MM.1S (cell line): ENCODE results near the gene ITPR1.

Source experiments
- DNase-seq: peaks from one replicate; pipeline ENCODE4 v3.0.0-alpha.2; 2015
- H2AFZ ChIP-seq: fragments of 300-600 bp; sonication (generic); 2 replicates; pipeline ENCODE4 v1.6.0; 2016; ENCODE audit warnings: antibody characterized with exemption, low read length
- H3F3A ChIP-seq: fragments of 300-600 bp; sonication (generic); 2 replicates; pipeline ENCODE4 v1.6.1; 2016; ENCODE audit warnings: mild to moderate bottlenecking, antibody characterized with exemption, low read length, moderate library complexity, mixed read lengths; ENCODE audit not compliant: insufficient read depth
- H3K27ac ChIP-seq: fragments of 300-600 bp; sonication (generic); 2 replicates; pipeline ENCODE4 v1.5.1; 2016; ENCODE audit warnings: mild to moderate bottlenecking, low read length
- H3K27me3 ChIP-seq: fragments of 300-600 bp; sonication (generic); replicated peaks from 2 replicates; pipeline ENCODE4 v1.6.0; 2016; ENCODE audit warnings: low read length; ENCODE audit not compliant: insufficient read depth
- H3K36me3 ChIP-seq: fragments of 300-600 bp; sonication (generic); replicated peaks from 2 replicates; pipeline ENCODE4 v1.6.1; 2016; ENCODE audit warnings: mild to moderate bottlenecking, low read length, mixed read lengths; ENCODE audit not compliant: insufficient read depth
- H3K4me1 ChIP-seq: fragments of 300-600 bp; sonication (generic); 2 replicates; pipeline ENCODE4 v1.6.1; 2016; ENCODE audit warnings: low read length, mixed read lengths
- H3K4me2 ChIP-seq: fragments of 300-600 bp; sonication (generic); 2 replicates; pipeline ENCODE4 v1.6.0; 2016; ENCODE audit warnings: low read depth, low read length
- H3K4me3 ChIP-seq: fragments of 300-600 bp; sonication (generic); 2 replicates; pipeline ENCODE4 v1.5.1; 2016; ENCODE audit warnings: low read length, mixed read lengths
- H3K79me2 ChIP-seq: fragments of 300-600 bp; sonication (generic); 2 replicates; pipeline ENCODE4 v1.6.1; 2016; ENCODE audit warnings: mixed run types, low read length, mixed read lengths
- H3K9ac ChIP-seq: fragments of 300-600 bp; sonication (generic); 2 replicates; pipeline ENCODE4 v1.6.1; 2016; ENCODE audit warnings: low read length, mixed read lengths
- H3K9me2 ChIP-seq: fragments of 300-600 bp; sonication (generic); replicated peaks from 2 replicates; pipeline ENCODE4 v1.6.1; 2016; ENCODE audit warnings: mild to moderate bottlenecking, low read length, mixed read lengths; ENCODE audit not compliant: insufficient read depth
- H3K9me3 ChIP-seq: fragments of 300-600 bp; sonication (generic); replicated peaks from 2 replicates; pipeline ENCODE4 v1.6.1; 2016; ENCODE audit warnings: mild to moderate bottlenecking, low read length, mixed read lengths; ENCODE audit not compliant: insufficient read depth
- H4K20me1 ChIP-seq: fragments of 300-600 bp; sonication (generic); 2 replicates; pipeline ENCODE4 v1.6.1; 2016; ENCODE audit warnings: mild to moderate bottlenecking, low read length, moderate library complexity, mixed read lengths; ENCODE audit not compliant: insufficient read depth
- CTCF ChIP-seq: fragments of 300-600 bp; sonication (generic); IDR thresholded peaks from 2 replicates; pipeline ENCODE4 v1.5.1; 2016; ENCODE audit warnings: antibody characterized with exemption, low read length, mixed read lengths
- EZH2 ChIP-seq: fragments of 300-600 bp; sonication (generic); optimal IDR thresholded peaks from 2 replicates; pipeline ENCODE3; 2017; ENCODE audit warnings: low read depth, mild to moderate bottlenecking, antibody characterized with exemption, low read length, mixed read lengths
- EZH2phosphoT487 ChIP-seq: fragments of 300-600 bp; sonication (generic); IDR thresholded peaks from 2 replicates; pipeline ENCODE4 v1.6.1; 2018; ENCODE audit warnings: antibody characterized with exemption, low read length

The ITPR1 gene

GRCh38 chr3:4776980-4777581 lies 283.9 kb downstream of the ITPR1 start:
- Histone ChIP-seq H3K9me2 (no peaks in the 10 kb centered on the region), H3K9me3 (no peaks in the 10 kb centered on the region), H3K4me3 (no peak overlapping the region), H4K20me1 (no peaks in the 10 kb centered on the region), H3K4me1 (no peaks in the 10 kb centered on the region), H3K79me2 (no peaks in the 10 kb centered on the region), H3K36me3 (no peaks in the 10 kb centered on the region), H3F3A (no peaks in the 10 kb centered on the region), H3K27ac (no peak overlapping the region), H3K9ac (no peak overlapping the region), H2AFZ (no peak overlapping the region), H3K4me2 (no peak overlapping the region), H3K27me3 (no peaks in the 10 kb centered on the region)
- TF ChIP-seq CTCF (no peak), EZH2 (no peak), EZH2phosphoT487 (no peak)
- no peak for DNase-seq

DNA sequence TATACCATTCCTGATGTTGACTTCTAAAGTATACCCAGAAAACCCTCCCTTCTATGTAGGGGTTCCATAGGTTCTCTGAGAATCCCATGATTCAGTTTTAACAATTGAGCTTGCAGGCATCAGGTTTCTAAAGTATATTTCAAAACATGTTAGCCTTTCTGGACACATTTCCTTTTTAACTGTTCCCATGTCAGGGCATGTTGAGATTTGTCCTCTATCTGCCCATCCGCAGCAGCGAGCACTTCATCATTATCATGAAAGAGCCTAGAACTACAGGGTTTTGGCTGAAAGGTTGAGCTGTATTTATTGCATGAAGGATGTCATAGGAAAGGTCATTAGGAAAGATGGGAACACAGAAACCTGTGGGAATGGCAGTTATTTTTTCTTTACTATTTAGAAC lies 285.0 kb downstream of the ITPR1 start:
- H4K20me1 ChIP-seq: no peaks in the 10 kb centered on the region
- no peak overlapping the region for H3K4me3 ChIP-seq
- no peak overlapping the region for H3K9ac ChIP-seq
- no peak for TF ChIP-seq CTCF
- TF ChIP-seq EZH2: no peak
- no peak for TF ChIP-seq EZH2phosphoT487
- no peaks in the 10 kb centered on the region for H3K36me3 ChIP-seq
- no peaks in the 10 kb centered on the region for H3F3A ChIP-seq
- H3K4me2 ChIP-seq: no peak overlapping the region
- no peaks in the 10 kb centered on the region for H3K4me1 ChIP-seq
- H3K9me3 ChIP-seq: no peaks in the 10 kb centered on the region
- no peak for DNase-seq
- no peak overlapping the region for H2AFZ ChIP-seq
- H3K27me3 ChIP-seq: no peaks in the 10 kb centered on the region
- H3K27ac ChIP-seq: no peak overlapping the region
- no peaks in the 10 kb centered on the region for H3K9me2 ChIP-seq
- no peaks in the 10 kb centered on the region for H3K79me2 ChIP-seq

DNA sequence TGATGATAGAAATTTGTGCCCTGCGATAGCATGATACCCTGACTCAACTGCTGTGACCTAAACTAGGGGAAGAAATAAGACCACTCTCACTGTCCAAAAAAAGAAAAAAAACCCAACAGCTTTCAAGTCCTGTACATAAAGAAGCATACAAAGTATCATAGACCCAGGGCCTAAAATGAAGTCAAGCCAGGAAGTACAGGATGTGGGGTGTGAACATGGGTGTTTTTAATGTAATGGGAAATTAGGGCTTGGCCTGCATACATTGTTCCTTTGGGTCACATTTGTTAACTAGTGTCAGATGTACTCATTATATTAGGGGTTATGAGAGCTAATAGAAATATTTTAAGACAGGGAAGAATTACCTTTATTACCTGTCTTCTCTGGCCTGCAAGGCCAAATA lies 285.6 kb downstream of the ITPR1 start:
- Histone ChIP-seq H3K36me3 (no peaks in the 10 kb centered on the region), H3K27ac (no peak overlapping the region), H3K9me2 (no peaks in the 10 kb centered on the region), H4K20me1 (no peaks in the 10 kb centered on the region), H2AFZ (no peak overlapping the region), H3K9ac (no peak overlapping the region), H3K9me3 (no peaks in the 10 kb centered on the region), H3K79me2 (no peaks in the 10 kb centered on the region), H3F3A (no peaks in the 10 kb centered on the region), H3K4me3 (no peak overlapping the region), H3K4me1 (no peaks in the 10 kb centered on the region), H3K27me3 (no peaks in the 10 kb centered on the region), H3K4me2 (no peak overlapping the region)
- TF ChIP-seq CTCF (no peak), EZH2 (no peak), EZH2phosphoT487 (no peak)
- no peak for DNase-seq
